HG02884 (cell line): ENCODE data around the gene KXD1.
"Not testable (repeated sequence)": the region's sequence is repeated elsewhere in the genome, so short reads cannot be mapped to it uniquely, and the experiment has no call there.

ENCODE experiments used
- ATAC-seq: cut with Tn5 transposase; IDR thresholded peaks from one replicate; pipeline ENCODE4 v1.9.1; 2021; ENCODE audit warnings: mild to moderate bottlenecking, moderate library complexity; ENCODE audit not compliant: unreplicated experiment

KXD1 gene, protein sequence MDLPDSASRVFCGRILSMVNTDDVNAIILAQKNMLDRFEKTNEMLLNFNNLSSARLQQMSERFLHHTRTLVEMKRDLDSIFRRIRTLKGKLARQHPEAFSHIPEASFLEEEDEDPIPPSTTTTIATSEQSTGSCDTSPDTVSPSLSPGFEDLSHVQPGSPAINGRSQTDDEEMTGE

DNA sequence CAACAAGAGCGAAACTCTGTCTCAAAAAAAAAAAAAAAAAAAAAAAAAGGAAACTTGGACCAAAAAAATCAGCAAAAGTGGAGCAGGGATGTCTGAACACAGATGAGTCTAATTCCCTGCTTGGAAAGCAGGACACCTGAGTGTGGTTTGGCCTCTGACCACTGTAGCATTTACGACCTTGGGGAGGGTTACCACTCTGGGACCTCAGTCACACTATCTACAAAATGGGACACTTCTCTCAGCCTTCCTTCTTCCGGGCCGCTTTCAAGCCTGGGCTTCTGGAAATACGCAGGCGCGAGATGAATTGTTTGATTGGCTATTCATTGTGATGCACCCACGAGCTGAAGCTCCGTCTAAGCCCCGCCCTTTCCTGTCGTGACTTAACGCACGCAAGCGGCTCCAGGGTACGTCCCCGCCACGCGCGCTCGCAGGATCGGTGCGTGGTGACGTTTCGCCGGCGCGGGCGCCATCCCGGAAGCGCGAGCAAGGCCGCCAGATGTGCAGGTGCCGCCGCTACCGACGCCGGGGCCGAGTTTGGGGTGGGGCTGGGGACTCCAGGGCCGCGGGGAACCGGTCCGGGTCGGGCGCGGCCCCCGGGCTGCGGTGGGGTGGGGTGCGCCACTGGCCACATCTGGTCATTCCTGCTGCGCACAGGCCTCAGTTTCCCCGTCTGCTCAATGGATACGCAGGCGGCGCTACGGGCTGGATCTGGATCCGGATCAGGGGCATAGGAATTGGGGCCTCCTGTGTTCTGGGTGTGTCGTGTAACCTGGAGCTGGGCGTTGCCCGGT, at the start of gene KXD1:
Gene KXD1 (plus strand): TSS at position 460 of the 791 bp plus-strand sequence. CDS start 4,187 bp downstream, outside the sequence.
- ATAC-seq = peak; percentile 84

DNA sequence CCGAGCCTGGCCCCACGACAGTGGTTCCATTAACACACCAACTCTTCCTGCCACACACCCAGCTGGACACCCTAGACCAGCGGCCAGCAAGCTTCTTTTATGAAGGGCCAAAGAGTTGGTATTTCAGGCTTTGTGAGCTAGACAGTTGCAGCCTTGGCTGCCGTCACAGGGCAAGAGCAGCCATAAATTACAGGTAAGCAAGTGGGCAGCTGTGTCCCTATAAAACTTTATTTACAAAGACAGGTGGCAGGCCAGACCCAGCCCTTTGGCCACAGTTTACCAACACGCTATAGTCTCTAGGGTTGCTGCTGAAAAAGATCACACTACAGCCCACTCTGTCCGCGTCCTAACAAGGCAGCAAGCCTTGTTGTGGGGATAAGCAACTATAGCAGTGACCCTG, 49.1 kb upstream of the KXD1 start:
- no peak for ATAC-seq

DNA sequence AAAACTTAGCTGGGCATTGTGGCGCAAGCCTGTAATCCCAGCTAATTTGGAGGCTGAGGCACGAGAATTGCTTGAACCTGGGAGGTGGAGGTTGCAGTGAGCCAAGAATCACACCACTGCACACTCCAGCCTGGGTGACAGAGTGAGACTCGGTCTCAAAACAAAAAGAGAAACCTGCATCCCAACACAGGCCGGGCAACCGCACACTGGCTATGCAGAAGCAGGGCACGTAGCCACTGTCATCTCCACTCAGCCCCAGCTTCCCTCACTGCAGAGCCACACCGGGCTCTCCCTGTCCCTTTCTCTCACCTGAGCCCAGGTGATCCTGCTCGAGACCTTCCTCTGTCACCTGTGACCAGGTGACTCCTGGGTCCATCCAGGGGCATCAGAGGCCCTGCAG, 47.5 kb upstream of the KXD1 start:
- no peak for ATAC-seq

DNA sequence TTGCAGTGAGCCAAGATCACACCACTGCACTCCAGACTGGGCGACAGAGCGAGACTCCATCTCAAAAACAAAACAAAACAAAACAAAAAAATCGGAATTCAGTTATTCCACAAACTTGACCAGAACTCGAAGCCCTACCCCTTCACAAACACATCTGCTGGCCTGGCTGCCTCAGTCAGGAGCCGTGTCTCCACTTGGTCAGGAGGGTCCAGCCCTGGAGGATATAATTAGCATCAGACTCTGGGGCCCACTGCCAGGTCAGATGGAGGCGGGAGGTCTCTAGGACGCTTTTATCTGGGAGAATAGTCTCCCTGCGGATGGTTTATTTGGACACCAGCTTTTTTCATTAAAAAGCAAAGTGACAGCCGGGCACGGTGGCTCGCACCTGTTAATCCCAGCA, 43.8 kb upstream of the KXD1 start:
- no peak for ATAC-seq

DNA sequence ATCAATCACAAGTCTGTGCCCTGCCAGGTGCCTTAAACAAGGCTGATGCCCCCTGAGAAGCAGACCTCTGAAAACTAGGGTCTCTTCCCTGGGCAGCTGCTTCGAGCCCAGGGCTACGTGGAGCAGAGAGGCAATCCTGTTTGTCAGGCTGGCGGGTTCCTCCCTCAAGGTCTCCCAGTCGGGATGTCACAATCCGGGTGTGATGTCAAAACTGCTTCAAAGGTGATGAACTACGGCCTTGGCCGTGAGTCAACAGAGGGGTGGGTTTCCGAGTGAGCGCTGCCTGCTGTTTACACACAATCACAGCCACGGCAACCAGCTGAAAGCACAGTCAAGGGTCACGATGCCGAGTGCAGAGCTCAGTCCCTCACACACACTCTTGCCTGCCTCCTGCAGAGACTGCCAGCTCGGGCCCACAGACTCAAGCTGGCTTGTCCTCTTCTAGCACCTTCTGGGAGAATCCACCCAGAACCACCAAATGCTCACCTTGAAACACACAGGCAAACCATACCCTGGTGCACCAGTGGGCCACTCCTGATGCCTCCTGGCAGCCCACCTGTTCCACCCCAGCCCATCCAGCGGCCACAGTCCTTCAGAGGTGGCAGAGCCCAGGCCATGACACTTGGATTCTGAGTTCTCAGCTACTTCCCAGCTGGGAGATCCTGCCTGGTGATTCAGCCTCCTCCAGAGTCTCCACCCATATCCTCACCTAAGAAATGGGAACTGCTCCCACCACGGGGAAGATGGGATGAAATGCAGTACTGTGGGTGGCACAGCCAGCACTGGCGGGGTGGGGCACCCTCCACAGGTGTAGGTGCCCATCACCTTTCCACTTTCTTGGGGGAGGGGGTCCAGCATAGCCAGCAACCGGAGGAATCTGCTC, 42.6 kb upstream of the KXD1 start:
- no peak for ATAC-seq

DNA sequence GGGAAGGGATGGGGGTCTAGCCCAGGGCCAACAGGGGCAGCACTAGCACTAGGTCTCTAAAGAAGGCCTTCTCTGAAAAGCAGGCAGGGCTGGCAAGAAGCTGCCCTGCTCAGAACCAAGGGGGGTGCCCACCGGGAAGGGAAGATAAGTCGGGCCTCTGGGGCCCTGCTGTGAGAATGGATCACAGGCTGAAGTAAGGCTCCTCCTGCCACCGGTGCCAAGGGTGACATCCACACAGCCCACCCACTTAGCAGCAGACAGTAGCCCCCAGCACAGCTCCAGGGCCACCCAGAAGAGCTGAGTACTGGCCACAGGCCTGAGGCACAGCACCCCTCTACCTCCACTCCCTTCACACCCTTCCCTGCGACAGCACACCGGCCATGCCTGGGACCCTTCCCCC, 41.7 kb upstream of the KXD1 start:
- ATAC-seq = no peak

DNA sequence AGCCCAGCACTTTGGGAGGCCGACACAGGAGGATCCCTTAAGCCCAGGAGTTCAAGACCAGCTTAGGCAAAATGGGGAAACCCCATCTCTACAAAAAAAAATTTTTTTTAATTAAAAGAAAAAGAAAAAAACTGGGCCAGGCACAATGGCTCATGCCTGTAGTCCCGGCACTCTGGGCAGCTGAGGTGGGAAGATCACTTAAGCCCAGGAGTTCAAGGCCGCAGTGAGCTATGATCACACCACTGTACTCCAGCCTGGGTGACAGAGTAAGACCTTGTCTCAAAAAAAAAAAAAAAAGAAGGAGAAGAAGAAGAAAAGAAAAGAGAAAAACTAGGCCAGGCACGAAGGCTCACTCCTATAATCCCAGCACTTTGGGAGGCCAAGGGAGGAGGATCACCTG, 40.1 kb upstream of the KXD1 start:
- no peak for ATAC-seq

DNA sequence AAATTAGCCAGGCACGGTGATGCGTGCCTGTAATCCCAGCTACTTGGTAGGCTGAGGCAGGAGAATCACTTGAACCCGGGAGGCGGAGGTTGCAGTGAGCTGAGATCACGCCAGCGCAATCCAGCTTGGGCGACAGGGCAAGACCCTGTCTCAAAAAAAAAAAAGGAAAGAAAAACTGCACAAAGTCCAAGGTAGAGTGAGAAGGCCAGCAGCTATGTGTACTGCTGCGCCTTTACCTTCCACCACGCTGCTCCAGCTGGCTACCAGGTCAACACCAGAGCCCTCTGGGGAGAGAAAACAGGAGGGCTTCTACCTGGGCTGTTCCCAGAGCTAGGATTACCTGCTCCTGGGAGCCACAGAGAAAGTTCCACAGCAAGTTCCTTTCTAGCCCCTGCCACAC, 39.0 kb upstream of the KXD1 start:
- ATAC-seq = no peak

DNA sequence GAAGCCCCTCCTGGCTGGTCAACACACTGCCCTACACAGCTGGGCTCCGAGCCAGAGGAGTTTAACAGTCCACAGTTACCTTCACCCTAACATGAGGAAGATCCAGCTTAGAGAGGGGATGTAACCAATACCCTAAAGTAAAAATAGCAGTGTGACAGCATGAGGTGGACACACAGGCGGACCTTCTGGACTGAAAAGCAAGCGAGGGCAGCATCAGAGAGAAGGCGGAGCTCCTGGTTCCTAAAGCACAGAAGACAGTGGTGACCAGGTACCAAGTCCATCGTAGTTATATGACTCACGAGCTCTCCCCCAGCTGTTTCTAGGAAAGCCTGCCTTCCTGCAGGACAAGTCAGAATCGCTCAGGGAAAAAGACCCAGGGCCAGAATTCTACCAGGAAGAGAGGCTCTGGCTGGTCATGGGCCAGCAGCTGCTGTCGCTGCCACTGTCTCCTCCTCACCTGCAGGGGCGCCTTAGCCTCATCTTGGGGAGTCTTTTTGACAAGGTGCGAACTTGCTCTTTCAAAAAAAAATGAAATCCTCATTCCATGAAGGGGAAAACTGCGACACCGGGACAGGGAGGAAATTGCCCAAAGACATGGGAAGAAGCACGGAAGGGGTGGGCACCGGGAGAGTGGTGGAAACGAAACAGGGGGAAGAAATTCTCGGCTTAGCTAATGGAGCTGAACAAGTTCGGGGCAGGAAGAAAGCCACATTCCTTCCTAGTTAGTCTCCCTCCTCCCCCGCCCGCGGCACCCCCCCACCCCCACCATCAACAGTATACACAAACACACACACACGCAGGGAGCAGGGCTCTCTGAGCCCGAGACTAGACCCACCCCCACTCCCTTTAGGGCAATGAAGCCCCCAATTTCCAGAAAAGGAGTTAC, 37.5 kb upstream of the KXD1 start:
- no peak for ATAC-seq

DNA sequence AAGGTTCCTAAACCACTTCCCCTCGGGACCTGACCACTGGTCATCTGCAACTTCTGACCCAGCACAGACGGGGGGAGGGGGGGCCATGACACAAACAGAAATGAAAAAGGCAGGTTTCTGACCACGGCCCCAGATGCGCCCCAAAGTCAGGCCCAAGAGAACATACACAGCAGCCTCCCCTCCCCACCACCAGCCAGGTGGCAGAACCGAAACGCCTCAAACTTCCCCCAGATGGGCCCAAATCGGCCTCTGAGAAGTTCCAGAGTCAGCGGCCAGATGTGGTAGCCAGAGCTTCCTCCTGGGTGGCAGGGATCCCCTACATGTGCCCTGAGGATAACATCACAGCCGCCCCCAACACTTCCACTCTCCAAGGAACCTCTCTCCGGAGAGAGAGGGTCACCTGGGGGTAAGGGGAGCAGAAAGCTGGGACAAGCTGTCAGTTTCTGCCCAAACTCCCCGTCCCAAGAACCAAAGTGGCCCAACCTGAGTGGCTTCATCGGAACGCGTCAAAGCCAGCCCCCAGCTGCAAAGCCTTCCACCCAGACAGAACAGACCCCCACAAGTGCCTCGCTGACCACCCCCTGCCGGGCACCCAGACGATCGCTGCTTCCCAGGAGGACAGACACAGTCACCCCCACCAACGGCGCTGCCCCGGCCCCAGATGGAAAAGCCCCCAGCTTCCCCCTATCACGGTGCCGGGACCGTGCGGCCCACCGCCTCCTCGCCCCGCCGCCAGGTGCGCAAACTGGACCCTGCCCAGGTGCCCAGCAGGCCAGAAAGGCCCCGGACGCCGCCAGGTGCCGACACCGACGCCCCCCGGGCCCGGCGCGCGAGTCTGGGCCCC, 36.6 kb upstream of the KXD1 start:
- ATAC-seq = no peak

DNA sequence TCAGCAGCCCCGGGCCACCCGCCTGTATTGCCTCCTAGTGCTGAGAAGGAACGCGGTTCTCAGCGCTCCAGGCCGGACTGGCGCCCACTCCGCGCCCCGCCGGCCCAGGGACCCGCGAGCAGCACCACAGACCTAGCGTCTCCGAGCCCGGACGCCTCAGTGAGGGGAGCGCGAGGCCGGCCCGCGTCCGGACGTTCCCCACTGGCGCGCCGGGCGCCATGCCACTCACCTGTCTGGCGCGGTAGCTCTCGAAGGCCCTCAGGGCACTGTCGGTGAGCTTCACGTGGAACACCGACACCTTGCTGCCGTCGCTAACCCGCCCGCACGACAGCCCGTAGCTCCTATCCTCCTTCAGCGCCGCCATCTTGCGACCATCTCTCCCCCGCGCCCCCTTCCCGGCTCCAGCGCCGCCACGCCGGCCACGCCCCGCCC, 36.0 kb upstream of the KXD1 start, which contains the start of gene ELL:
Gene ELL (minus strand): TSS at position 379 of the 432 bp plus-strand sequence. CDS start 15 bp downstream, at position 364.
- ATAC-seq = no peak

DNA sequence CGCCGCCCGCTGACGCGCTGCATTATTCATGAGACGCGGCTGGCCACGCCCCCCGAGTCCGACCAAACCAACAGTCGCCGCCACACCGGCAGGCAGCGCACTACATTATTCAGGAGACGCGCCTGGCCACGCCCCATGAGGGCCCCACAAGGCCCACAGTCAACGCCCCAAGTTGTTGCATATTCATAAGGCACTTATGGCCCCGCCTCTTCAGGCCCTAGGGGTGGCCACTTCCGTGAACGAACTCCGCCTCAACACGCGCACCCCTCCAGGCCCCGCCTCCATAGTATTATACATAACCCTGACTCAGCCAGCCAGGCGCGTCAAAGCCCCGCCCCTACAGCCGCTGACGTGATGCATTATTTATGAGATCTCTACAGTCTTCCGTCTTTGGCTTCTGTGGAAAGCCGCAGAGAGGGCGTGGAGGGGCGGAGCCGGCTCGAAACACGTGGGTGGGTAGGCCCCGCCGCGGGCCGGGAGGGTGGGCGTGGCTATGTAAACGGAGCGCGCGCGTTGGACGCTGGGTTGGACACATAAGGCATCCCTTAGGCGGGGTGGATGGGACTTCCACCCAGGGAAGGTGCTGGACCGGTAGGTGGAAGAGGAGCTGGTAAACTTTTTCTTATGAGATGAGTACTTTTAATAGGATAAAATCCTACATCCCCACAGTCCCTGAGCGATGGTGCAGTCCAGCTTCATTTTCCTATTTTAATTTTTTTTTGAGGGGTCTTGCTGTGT, 35.4 kb upstream of the KXD1 start:
- ATAC-seq = peak; percentile 87

DNA sequence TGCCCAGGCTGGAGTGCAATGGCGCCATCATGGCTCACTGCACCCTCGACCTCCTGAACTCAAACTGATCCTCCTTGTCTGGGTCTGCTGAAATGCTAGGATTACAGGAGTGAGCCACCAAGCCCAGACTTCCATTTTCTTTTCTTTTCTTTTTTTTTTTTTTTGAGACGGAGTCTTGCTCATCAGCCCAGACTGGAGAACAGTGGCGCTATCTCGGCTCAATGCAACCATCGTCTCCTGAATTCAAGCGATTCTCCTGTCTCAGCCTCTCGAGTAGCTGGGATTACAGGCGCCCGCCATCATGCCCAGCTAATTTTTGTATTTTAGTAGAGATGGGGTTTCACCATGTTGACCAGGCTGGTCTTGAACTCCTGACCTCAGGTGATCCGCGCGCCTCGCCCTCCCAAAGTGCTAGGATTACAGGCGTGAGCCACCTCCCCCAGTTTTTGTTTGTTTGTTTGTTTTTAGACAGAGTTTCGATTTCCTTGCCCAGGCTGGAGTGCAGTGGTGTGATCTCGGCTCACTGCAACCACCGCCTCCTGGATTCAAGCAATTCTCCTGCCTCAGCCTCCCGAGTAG, 34.7 kb upstream of the KXD1 start:
- not testable (repeated sequence) for ATAC-seq

DNA sequence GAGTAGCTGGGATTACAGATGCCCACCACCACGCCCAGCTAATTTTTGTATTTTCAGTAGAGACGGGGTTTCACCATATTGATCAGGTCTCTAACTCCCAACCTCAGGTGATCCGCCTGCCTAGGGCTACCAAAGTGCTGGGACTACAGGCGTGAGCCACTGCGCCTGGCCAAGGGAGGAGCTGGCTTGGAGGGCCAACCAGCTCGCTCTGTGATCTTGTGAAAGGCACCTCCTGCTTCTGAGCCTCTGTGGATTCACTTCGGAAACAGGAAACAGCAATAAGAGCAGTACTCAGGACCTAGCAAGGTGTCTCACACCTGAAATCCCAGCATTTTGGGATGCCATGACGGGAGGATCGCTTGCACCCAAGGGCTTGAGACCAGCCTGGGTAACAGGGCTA, 33.8 kb upstream of the KXD1 start:
- no peak for ATAC-seq

DNA sequence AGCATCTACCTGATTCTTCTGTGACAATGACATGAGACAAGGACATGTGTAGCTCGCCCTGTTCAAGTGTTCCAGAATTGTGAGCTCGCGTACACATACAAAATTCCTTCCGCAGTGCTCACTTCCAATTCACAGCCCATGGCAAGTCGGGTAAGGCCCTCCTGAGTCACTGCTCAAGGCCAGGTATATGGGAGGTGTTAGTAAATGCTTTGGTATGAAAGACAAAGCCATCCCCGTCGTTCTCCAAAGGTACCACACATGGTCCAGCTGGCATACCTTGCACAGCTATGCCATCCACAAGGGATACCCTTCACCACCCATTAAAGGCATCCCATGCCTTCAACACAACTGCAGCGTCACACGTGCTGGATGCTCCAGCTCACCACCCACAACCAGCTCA, 31.4 kb upstream of the KXD1 start:
- ATAC-seq = no peak

DNA sequence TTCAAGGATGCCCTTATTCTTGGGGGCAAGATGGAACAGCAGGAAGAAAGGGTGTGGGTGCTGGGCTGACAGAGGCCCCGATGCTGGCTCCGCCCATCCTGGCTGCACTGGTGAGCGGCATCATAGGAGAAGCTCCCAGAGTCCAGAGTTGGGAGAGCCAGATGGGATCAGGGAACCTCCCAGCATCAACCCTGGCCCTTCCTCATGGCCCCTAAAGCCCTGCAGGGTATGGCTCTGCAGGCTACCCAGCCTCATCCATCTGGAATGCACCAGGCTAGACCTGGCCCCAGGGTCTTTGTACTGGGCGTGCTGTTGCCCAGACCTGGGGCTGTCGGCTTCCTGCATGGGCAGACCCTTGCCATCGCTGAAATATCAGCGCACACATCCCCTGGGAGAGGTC, 27.9 kb upstream of the KXD1 start:
- no peak for ATAC-seq

DNA sequence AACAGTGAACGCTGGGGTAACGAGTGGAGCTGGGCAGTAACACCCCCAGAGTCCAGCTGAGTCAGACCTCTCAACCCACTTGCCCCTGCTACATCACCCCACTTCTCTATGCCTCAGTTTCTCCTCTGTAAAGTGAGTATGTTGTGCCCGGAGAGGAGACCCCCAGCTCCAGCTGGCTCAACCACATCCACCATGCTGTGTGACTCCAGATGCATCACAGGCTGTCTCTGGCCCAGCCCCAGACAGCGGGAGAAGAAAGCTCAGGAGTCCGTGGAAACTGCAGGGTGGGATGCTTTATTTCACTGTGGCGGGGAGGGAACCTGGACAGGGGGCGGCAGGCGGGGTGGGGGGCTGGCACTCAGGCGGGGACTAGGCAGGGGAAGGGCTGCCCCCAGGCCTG, 26.2 kb upstream of the KXD1 start:
- no peak for ATAC-seq

DNA sequence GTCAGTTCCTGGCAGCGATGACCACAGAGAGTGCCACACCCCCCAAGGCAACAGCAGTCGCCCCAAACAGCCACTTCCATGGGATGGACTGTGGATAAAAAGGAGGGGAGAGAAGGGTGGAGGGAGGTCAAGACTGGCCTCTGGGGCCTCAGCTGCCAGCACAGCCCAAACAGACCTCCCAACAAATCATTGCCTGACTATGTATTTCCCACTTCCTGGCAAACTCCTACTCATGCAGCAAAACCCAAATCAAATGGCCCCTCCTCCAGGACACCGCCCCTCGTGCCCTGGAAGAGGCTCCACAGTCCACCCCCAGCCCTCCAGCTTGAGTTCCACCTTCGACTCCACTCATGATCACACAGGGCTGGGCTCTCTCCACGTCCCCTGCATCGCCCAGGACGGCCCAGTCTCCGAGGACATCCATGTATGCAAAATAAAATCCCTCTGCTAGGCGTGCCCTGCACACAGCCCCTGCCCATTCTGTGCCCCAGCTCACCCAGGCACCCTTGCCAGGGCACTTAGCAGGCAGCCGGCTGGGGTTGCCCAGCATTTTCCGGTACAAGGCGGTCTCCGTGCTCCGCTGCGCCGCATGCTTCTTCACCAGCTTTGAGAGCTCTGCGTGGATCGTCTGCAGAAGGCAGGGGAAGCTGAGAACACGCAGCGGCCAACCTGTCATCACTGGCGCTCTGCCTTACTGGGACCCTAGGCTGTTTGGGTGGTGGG, 25.3 kb upstream of the KXD1 start:
- ATAC-seq = no peak
